Skeletal muscle tissue (tissue), 4 donors: ENCODE data around the gene CLINT1. TPM values are rescaled to one million over a fixed set of nuclear protein-coding genes. Genes with fewer than 3 reads are reported as not detected.

Experiments used
- H3K27ac ChIP-seq: one replicate; pipeline ENCODE4 v1.7.0; 2013; ENCODE audit warnings: mild to moderate bottlenecking, low read depth, low read length, inconsistent platforms
- H3K27me3 ChIP-seq, 3 donors: one replicate each; pipeline ENCODE4 v1.7.0; 2013; ENCODE audit warnings: low read length in 3 of 3; ENCODE audit not compliant: control insufficient read depth in 3 of 3, insufficient read depth in 3 of 3
- H3K36me3 ChIP-seq, 3 donors: one replicate each; pipeline ENCODE4 v1.7.0; 2013; ENCODE audit warnings: low read length in 3 of 3; ENCODE audit not compliant: control insufficient read depth in 3 of 3, insufficient read depth in 3 of 3
- H3K4me1 ChIP-seq, 3 donors: one replicate each; pipeline ENCODE4 v1.7.0; 2013; ENCODE audit warnings: low read length in 3 of 3, mild to moderate bottlenecking in 3 of 3; ENCODE audit not compliant: control insufficient read depth in 3 of 3, insufficient read depth in 3 of 3
- H3K4me3 ChIP-seq, 3 donors: one replicate each; pipeline ENCODE4 v1.7.0; 2013; ENCODE audit warnings: low read length in 3 of 3
- H3K9ac ChIP-seq, 3 donors: one replicate each; pipeline ENCODE4 v1.7.0; 2013; ENCODE audit warnings: low read length in 3 of 3, mild to moderate bottlenecking in 3 of 3, moderate library complexity in 2 of 3, low read depth in 1 of 3
- H3K9me3 ChIP-seq, 3 donors: one replicate each; pipeline ENCODE4 v1.7.0; 2013; ENCODE audit warnings: low read length in 3 of 3; ENCODE audit not compliant: control insufficient read depth in 3 of 3
- total RNA-seq: library from RNA; depleted of rRNA; stranded (reverse); fragments of >200 nt; gene quantifications from one replicate; pipeline ENCODE4 v1.2.3, GENCODE V29; 2014
- donor health status: Osteomylitis.

Gene CLINT1
- 53.2 TPM for total RNA-seq

GRCh38 chr5:157858527-157859226, at the start of gene CLINT1:
CLINT1 (minus strand) TSS chr5:157859145; CDS start chr5:157858970, 175 bp downstream.
- no peaks in the 10 kb centered on the region for H3K36me3 ChIP-seq
- H3K4me3 ChIP-seq = peak within 1 kb of the TSS; percentile 83 to 89 (median 85)
- H3K4me1 ChIP-seq = peaks cover 0 to 22% (median 20%) of the 10 kb centered on the region in 3 donors
- H3K9ac ChIP-seq = peak within 1 kb of the TSS; percentile 91 to 93 (median 91)
- no peaks in the 10 kb centered on the region for H3K27me3 ChIP-seq
- H3K27ac ChIP-seq = peak within 1 kb of the TSS; percentile 95
- H3K9me3 ChIP-seq = no peaks in the 10 kb centered on the region

- Histone ChIP-seq H3K4me1 (no peaks in the 10 kb centered on the region), H3K27ac (no peak overlapping the region), H3K9me3 (no peaks in the 10 kb centered on the region), H3K9ac (no peak overlapping the region), H3K36me3 (no peaks in the 10 kb centered on the region), H3K4me3 (no peak overlapping the region), H3K27me3 (no peaks in the 10 kb centered on the region)
These were observed 49.5 kb upstream of the CLINT1 start for GRCh38 chr5:157908459-157908858.

- Histone ChIP-seq H3K9me3 (no peaks in the 10 kb centered on the region), H3K9ac (no peak overlapping the region), H3K27me3 (no peaks in the 10 kb centered on the region), H3K4me1 (no peaks in the 10 kb centered on the region), H3K27ac (no peak overlapping the region), H3K4me3 (no peak overlapping the region), H3K36me3 (no peaks in the 10 kb centered on the region)
These were observed 48.5 kb upstream of the CLINT1 start for GRCh38 chr5:157907479-157907878.

- H3K9ac ChIP-seq = no peak overlapping the region
- H3K27ac ChIP-seq = no peak overlapping the region
- no peaks in the 10 kb centered on the region for H3K36me3 ChIP-seq
- no peak overlapping the region for H3K4me3 ChIP-seq
- no peaks in the 10 kb centered on the region for H3K9me3 ChIP-seq
- H3K27me3 ChIP-seq = no peaks in the 10 kb centered on the region
- no peaks in the 10 kb centered on the region for H3K4me1 ChIP-seq
These were observed 44.1 kb upstream of the CLINT1 start for GRCh38 chr5:157903117-157903450.

GRCh38 chr5:157902449-157903116, 43.6 kb upstream of the CLINT1 start:
- H3K9ac ChIP-seq = no peak overlapping the region
- no peaks in the 10 kb centered on the region for H3K36me3 ChIP-seq
- H3K9me3 ChIP-seq = no peaks in the 10 kb centered on the region
- H3K4me3 ChIP-seq = no peak overlapping the region
- no peaks in the 10 kb centered on the region for H3K27me3 ChIP-seq
- no peak overlapping the region for H3K27ac ChIP-seq
- no peaks in the 10 kb centered on the region for H3K4me1 ChIP-seq

- Histone ChIP-seq H3K27me3 (no peaks in the 10 kb centered on the region), H3K27ac (no peak overlapping the region), H3K9me3 (no peaks in the 10 kb centered on the region), H3K9ac (no peak overlapping the region), H3K4me1 (no peaks in the 10 kb centered on the region), H3K36me3 (no peaks in the 10 kb centered on the region), H3K4me3 (no peak overlapping the region)
These were observed 41.7 kb upstream of the CLINT1 start for GRCh38 chr5:157900644-157901043.

GRCh38 chr5:157893611-157894010, 34.7 kb upstream of the CLINT1 start:
- H3K27me3 ChIP-seq = no peaks in the 10 kb centered on the region
- no peak overlapping the region for H3K27ac ChIP-seq
- no peak overlapping the region for H3K9ac ChIP-seq
- H3K4me3 ChIP-seq = no peak overlapping the region
- no peaks in the 10 kb centered on the region for H3K9me3 ChIP-seq
- no peaks in the 10 kb centered on the region for H3K4me1 ChIP-seq
- H3K36me3 ChIP-seq = no peaks in the 10 kb centered on the region

GRCh38 chr5:157892974-157893373, 34.0 kb upstream of the CLINT1 start:
- H3K36me3 ChIP-seq = no peaks in the 10 kb centered on the region
- no peaks in the 10 kb centered on the region for H3K27me3 ChIP-seq

GRCh38 chr5:157890836-157891597, 32.1 kb upstream of the CLINT1 start:
- Histone ChIP-seq H3K9me3 (no peaks in the 10 kb centered on the region), H3K4me3 (no peak overlapping the region), H3K4me1 (no peaks in the 10 kb centered on the region), H3K36me3 (no peaks in the 10 kb centered on the region), H3K9ac (no peak overlapping the region), H3K27me3 (no peaks in the 10 kb centered on the region), H3K27ac (no peak overlapping the region)

More at GRCh38 chr5:157892974-157893373, 34.0 kb upstream of the CLINT1 start:
- no peak overlapping the region for H3K27ac ChIP-seq
- no peak overlapping the region for H3K4me3 ChIP-seq
- no peaks in the 10 kb centered on the region for H3K9me3 ChIP-seq
- H3K4me1 ChIP-seq = no peaks in the 10 kb centered on the region
- H3K9ac ChIP-seq = no peak overlapping the region
